Measurements from ENCODE around the gene SMYD3.
"Not testable (repeated sequence)": the region's sequence is repeated elsewhere in the genome, so short reads cannot be mapped to it uniquely, and the experiment has no call there.

The SMYD3 gene

DNA sequence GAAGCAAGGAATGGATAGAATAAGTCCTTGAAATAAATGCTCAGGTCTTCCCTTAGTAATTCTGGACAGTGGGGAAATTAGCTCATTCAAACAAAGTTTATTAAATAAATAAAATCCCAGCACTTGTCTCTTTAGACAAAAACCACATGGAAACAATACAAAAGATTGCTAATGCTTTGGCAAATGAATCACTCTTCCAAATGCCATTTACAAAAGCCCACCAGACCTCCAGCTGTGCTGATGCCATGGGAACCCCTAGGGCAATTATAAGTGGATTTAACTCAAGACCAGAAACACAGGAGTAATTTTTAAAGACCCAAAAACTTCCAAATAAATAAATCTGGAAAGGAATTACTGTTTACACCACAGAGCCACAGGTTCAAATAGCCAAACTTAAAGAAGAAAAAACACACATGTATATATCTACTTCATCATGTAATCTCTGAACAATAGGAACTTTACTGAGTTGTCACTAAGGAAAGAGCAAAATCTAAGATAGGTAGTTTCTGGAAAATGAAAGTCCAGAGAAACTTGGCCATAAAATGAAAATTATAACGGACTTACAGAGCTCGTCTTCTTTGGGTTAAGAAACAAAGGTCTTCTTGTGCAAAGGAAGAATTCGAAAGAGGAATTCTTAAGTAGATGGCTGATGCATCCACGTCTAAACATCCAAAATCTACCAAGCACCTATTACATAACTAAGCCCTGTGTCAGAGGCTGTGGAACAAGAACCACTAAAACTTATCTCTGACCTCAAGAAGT, 399.4 kb downstream of the SMYD3 start:
- DNase-seq (ENCODE audit: low read depth), result no peak

- DNase-seq (ENCODE audit: low read depth), result no peak
These were observed 400.7 kb downstream of the SMYD3 start for GRCh38 chr1:246106342-246106763.

GRCh38 chr1:246104927-246105326, 402.2 kb downstream of the SMYD3 start:
- DNase-seq (ENCODE audit: low read depth), result no peak

- no peak for DNase-seq (ENCODE audit: low read depth)
These were observed 407.5 kb downstream of the SMYD3 start for GRCh38 chr1:246099570-246099969.

- DNase-seq (ENCODE audit: low read depth), result no peak
These were observed 410.7 kb downstream of the SMYD3 start for GRCh38 chr1:246096356-246096755.

GRCh38 chr1:246095443-246095842, 411.6 kb downstream of the SMYD3 start:
- DNase-seq (ENCODE audit: low read depth), result no peak

DNA sequence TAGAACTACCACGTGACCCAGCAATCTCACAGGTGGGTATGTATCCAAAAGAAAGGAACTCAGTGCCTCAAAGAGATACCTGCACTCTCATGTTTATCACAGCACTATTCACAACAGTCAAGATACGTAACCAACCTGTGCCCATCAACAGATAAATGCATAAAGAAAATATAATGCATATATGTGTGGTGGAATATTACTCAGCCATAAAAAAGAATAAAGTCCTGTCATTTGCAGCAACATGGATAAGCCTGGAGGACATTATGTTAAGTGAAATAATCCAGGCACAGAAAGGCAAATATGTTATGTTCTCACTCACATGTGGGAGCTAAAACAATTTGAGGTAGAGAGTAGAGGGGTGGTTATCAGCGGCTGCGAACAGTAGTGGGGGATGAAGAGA, 413.8 kb downstream of the SMYD3 start:
- DNase-seq (ENCODE audit: low read depth), result no peak

DNA sequence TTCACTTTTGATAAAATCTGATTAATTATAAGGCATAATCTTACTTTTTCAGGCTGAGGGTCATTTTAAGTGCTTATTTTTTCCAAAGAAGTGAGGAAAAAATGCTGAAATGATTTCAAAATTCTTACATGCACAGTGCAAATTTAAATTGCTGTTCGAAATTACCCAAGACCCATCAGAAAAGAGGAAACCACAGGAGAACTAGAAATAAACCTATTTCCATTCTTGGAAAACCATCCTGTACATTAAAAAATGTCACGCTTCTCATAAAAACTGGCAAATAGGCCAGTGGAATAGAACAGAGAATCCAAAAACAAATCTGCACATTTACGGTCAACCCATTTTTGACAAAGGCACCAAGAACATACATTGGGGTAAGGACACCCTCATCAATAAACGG, 414.9 kb downstream of the SMYD3 start:
- DNase-seq (ENCODE audit: low read depth), result no peak

DNA sequence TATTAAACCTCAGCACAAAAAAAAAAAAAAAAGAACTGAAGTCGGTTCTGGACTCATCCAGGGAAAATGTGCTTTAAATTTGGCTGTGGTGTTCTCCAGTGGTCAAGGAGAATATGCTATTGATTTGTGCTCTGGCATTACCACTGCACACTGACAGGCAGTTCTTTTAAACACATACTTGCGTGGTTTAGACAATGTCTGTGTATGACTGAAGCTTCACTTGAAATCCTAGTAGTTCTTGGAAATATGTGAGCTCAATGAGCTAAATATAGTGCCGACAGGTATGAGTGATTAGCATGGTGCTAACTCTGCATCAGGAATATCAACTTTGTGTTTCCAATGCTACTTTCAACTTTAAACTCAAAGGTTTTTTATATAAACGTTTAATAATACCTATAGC, 415.6 kb downstream of the SMYD3 start:
- DNase-seq (ENCODE audit: low read depth), result no peak

- no peak for DNase-seq (ENCODE audit: low read depth)
These were observed 420.9 kb downstream of the SMYD3 start for GRCh38 chr1:246086191-246086590.

- no peak for DNase-seq (ENCODE audit: low read depth)
These were observed 423.7 kb downstream of the SMYD3 start for GRCh38 chr1:246083416-246083815.

- no peak for DNase-seq (ENCODE audit: low read depth)
These were observed 425.0 kb downstream of the SMYD3 start for GRCh38 chr1:246081856-246082668.

DNA sequence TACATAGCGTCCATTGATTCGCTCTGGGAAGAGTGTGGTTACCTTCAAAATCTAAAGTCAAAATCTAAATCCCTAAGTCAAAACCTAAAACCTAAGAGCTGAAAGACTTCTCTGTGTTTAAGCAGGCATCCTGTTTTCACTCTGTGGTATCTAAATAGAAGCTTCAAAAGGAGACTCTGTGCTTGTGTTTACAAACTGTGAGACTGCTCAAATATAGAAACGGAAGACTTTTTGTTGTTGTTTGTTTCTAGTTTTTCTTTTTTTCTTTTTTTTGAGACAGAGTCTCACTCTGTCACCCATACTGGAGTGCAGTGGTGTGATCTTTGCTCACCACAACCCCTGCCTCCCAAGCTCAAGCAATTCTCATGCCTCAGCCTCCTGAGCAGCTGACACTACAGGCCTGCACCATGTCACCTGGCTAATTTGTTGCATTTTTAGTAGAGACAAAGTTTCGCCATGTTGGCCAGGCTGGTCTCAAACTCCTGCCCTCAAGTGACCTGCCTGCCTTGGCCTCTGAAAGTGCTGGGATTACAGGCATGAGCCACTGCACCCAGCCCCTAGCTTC, 425.9 kb downstream of the SMYD3 start:
- no peak for DNase-seq (ENCODE audit: low read depth)

GRCh38 chr1:246080031-246080430, 427.0 kb downstream of the SMYD3 start:
- no peak for DNase-seq (ENCODE audit: low read depth)

- DNase-seq (ENCODE audit: low read depth), result no peak
These were observed 428.2 kb downstream of the SMYD3 start for GRCh38 chr1:246078888-246079252.

DNA sequence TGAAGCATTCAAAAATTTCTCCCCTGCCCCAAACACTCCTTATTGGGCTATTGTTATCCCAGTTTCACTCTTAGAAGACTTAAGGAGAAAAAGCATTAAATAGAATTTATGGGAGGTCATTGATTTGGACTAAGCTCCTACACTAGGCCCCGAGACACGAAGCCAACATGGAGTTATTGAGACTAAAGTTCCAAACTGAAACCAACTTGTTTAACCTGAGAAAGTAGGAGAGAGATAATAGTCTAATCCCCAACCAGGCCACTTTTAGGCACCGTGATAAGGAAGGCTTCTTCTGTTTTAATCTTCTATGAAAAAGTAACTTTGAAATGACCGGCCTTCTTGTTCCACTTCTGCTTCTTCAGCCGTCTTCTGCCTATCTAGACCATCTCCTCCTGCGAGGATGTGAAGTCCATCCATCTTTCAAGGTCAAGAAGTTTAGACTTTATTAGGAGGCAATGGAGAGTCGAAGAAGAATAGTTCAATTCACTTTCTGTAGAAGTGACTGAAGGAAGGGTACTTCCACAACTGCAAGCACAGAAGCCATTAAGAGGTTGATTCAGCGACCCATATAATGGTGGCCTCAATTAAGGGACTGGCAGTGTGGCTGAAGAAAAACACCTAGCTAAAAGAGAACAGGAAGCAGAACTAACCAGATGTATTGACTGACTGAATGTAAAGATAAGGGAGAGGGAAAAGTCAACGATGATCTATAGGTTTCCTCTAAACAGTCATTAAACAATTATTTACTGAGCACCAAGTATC, 428.8 kb downstream of the SMYD3 start:
- no peak for DNase-seq (ENCODE audit: low read depth)

DNA sequence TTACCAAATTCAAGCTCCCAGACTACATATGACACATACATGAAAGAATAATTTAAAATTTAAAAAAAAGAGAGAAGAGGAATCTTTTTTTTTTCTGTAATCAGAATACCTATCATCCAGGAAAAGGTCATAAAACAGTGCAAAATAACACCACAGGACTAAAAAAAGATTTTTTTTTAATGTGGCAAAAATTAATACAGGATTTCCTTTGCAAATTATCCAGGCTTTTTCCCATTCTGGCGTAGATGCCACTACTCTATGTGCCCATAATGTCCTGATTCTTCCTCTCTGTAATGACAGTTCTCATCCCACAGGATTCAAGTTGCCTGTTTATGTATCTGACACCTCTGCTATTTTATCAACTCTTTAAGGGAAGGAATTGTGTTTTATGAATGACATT, 429.6 kb downstream of the SMYD3 start:
- no peak for DNase-seq (ENCODE audit: low read depth)

GRCh38 chr1:246074421-246074820, 432.7 kb downstream of the SMYD3 start:
- DNase-seq (ENCODE audit: low read depth), result no peak

DNA sequence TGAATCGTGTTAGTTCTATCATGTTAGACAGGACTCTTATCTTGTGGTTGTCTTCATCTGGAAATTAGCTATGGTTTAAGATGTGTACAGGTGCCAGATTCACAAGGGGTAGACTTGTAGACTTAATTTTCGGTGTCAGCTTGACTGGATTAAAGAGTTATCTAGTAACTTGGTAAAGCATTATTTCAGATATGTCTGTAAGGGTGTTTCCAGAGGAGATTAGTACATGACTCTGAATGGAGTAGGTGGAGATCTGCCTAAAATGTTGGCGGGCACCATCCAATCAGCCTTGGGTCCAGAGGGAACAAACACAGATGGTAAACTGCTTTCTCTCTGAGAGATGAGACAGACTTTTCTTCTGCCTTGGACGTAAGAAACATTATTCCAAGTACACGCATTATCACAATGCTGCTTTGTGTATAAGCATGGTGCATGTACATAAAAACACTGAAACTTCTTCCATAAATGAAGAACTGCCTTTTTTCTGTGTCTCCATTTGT, 434.6 kb downstream of the SMYD3 start:
- no peak for DNase-seq (ENCODE audit: low read depth)

DNA sequence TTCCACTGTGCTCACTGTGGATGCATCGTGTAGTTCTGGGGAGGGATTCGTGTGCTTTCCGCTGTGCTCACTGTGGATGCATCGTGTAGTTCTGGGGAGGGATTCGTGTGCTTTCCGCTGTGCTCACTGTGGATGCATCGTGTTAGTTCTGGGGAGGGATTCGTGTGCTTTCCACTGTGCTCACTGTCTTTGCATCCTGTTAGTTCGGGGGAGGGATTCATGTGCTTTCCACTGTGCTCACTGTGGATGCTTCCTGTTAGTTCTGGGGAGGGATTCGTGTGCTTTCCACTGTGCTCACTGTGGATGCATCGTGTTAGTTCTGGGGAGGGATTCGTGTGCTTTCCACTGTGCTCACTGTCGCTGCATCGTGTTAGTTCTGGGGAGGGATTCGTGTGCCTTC, 435.1 kb downstream of the SMYD3 start:
- not testable (repeated sequence) for DNase-seq (ENCODE audit: low read depth)

DNA sequence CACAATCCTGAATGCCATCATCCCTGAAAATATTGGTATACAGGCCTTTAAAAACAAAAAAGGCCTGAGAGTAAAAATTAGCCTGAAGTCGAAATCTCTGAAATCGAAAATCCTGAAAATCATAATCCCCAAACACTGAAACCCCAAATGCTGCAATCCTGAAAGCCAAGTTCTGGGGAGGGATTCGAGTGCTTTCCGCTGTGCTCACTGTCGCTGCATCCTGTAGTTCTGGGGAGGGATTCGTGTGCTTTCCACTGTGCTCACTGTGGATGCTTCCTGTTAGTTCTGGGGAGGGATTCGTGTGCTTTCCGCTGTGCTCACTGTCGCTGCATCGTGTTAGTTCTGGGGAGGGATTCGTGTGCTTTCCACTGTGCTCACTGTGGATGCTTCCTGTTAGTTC, 435.5 kb downstream of the SMYD3 start:
- not testable (repeated sequence) for DNase-seq (ENCODE audit: low read depth)

GRCh38 chr1:246069581-246069980, 437.5 kb downstream of the SMYD3 start:
- DNase-seq (ENCODE audit: low read depth), result no peak

Measured in GM04503 (cell line).